BJ (cell line): ENCODE data around the gene C3. TPM values are rescaled to one million over a fixed set of nuclear protein-coding genes. Genes with fewer than 3 reads are reported as not detected.
"Not testable (repeated sequence)": the region's sequence is repeated elsewhere in the genome, so short reads cannot be mapped to it uniquely, and the experiment has no call there.

Experiments used
- CTCF ChIA-PET: fragments of 350-600 bp; formaldehyde crosslinking; extraction: SDS; loops from one replicate; lab custom pipeline; 2021; ENCODE audit warnings: antibody characterized with exemption, inconsistent platforms; lab: Yijun Ruan, JAX
- POLR2A ChIA-PET: fragments of 300-600 bp; sonication (Branson Sonifier 250); formaldehyde crosslinking; extraction: SDS; loops from one replicate; lab custom pipeline; 2021; ENCODE audit warnings: antibody characterized with exemption; lab: Charles Lee
- DNase-seq: peaks from one replicate; pipeline ENCODE4 v3.0.0-alpha.2; 2011; ENCODE audit warnings: low read depth
- H3K27me3 ChIP-seq: 2 replicates; pipeline ENCODE4 v1.6.0; 2011; ENCODE audit warnings: low read length; ENCODE audit not compliant: control insufficient read depth, insufficient read depth
- H3K36me3 ChIP-seq: 2 replicates; pipeline ENCODE4 v1.5.1; 2011; ENCODE audit warnings: low read length; ENCODE audit not compliant: control insufficient read depth, insufficient read depth
- H3K4me3 ChIP-seq: 2 replicates; pipeline ENCODE4 v1.5.1; 2011; ENCODE audit warnings: low read depth, mild to moderate bottlenecking, control low read depth, low read length
- CTCF ChIP-seq: IDR thresholded peaks from 2 replicates; pipeline ENCODE4 v1.5.1; 2011; ENCODE audit warnings: low read depth, mild to moderate bottlenecking, control low read depth, inconsistent platforms, low read length, moderate library complexity; ENCODE audit not compliant: insufficient read depth
- polyA plus RNA-seq: library from polyadenylated mRNA; depleted of rRNA; stranded (reverse); fragments of >200 nt; gene quantifications from 2 replicates; pipeline ENCODE4 v1.2.3, GENCODE V29; 2011

Gene C3
- polyA plus RNA-seq, 1 experiment: 14.7 TPM

GRCh38 chr19:6767081-6767356 lies 46.6 kb upstream of the C3 start:
- Histone ChIP-seq H3K36me3 (no peaks in the 10 kb centered on the region), H3K27me3 (peaks cover 6% of the 10 kb centered on the region), H3K4me3 (no peak overlapping the region)
- no peak for DNase-seq
- CTCF ChIA-PET: no interaction called here
- no peak for TF ChIP-seq CTCF
- POLR2A ChIA-PET: no interaction called here

GRCh38 chr19:6766357-6767080 lies 46.1 kb upstream of the C3 start:
- Histone ChIP-seq H3K36me3 (no peaks in the 10 kb centered on the region), H3K27me3 (peaks cover 6% of the 10 kb centered on the region), H3K4me3 (no peak overlapping the region)
- DNase-seq: no peak
- ChIA-PET CTCF (no interaction called here), POLR2A (no interaction called here)
- no peak for TF ChIP-seq CTCF

GRCh38 chr19:6765738-6766356 lies 45.4 kb upstream of the C3 start:
- ChIA-PET POLR2A (no interaction called here), CTCF (no interaction called here)
- no peak overlapping the region for H3K4me3 ChIP-seq
- H3K27me3 ChIP-seq: peaks cover 6% of the 10 kb centered on the region
- H3K36me3 ChIP-seq: no peaks in the 10 kb centered on the region
- TF ChIP-seq CTCF: no peak
- DNase-seq: no peak

- H3K36me3 ChIP-seq, POLR2A ChIA-PET, H3K4me3 ChIP-seq, DNase-seq, H3K27me3 ChIP-seq: not testable (repeated sequence)
- CTCF ChIA-PET: interaction anchor here (0.6 to 2.1 kb wide), 3 partner anchors 14 to 43 kb away, joined by 3 to 5 read pairs (median 4); no protein-coding TSS in a partner anchor
These were observed 41.9 kb upstream of the C3 start for GRCh38 chr19:6762253-6762797.

GRCh38 chr19:6761053-6761676 lies 40.7 kb upstream of the C3 start:
- Histone ChIP-seq H3K27me3 (peaks cover 1% of the 10 kb centered on the region; the same call in 1 of the 2 replicates), H3K36me3 (no peaks in the 10 kb centered on the region), H3K4me3 (no peak overlapping the region)
- DNase-seq: no peak
- TF ChIP-seq CTCF: no peak
- ChIA-PET POLR2A (no interaction called here), CTCF (interaction anchor here (2.1 kb wide), 1 partner anchor 13 kb away, joined by 5 read pairs; no protein-coding TSS in a partner anchor)
